ENCODE measurements around the gene SNX24. TPM values are rescaled to one million over a fixed set of nuclear protein-coding genes. Genes with fewer than 3 reads are reported as not detected.
"Not testable (repeated sequence)": the region's sequence is repeated elsewhere in the genome, so short reads cannot be mapped to it uniquely, and the experiment has no call there.

SNX24 gene, protein sequence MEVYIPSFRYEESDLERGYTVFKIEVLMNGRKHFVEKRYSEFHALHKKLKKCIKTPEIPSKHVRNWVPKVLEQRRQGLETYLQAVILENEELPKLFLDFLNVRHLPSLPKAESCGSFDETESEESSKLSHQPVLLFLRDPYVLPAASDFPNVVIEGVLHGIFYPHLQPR
- total RNA-seq = 8.7 and 12.7 TPM in 2 replicates

DNA sequence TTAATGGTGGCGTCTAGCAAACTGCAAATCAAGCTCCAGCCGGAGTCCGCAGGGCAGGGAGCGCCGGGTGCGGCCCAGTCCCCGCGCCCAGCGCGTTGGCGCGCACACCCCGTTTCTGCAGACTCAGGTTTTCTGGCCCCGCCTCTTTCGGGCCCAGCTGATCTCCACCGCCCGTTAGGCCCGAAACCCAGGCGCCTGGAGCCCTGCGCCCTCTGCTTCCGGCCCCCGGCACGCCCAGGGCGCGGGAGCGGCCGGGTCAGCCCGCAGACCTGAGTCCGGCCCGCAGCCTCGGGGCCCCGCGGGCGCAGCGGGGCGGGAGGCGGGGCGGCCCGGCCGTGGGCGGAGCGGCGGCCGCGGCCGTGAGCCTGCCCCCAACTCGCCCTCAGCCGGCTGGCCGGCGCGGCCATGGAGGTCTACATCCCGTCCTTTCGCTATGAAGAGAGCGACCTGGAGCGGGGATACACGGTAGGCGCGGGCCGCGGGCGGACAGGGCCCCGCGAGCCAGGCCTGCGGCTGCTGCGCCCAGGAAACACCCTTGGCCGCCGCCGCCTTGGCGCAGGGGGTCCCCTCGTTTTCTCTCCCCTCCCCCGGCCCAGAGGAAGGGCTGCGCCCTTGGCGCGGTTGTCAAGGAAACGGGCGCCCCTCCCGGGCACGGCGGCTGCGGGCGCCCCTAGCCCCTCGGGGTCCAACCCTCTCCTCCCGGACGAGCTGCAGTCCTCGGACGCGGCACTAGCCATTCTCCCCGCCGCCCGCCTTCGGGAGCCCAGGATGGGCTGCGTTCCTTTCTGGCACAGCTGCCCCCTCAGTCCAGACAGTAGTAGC is at the start of gene SNX24:
SNX24 (plus strand) TSS at position 385 of the 822 bp plus-strand sequence; CDS start at position 406, 21 bp downstream.
- DNase-seq (ENCODE audit: low read depth, low spot score) = no peak

GRCh38 chr5:122805481-122805880 is 39.9 kb upstream of the SNX24 start:
- DNase-seq (ENCODE audit: low read depth, low spot score) = no peak

GRCh38 chr5:122810405-122810804 is 35.0 kb upstream of the SNX24 start:
- no peak for DNase-seq (ENCODE audit: low read depth, low spot score)

DNA sequence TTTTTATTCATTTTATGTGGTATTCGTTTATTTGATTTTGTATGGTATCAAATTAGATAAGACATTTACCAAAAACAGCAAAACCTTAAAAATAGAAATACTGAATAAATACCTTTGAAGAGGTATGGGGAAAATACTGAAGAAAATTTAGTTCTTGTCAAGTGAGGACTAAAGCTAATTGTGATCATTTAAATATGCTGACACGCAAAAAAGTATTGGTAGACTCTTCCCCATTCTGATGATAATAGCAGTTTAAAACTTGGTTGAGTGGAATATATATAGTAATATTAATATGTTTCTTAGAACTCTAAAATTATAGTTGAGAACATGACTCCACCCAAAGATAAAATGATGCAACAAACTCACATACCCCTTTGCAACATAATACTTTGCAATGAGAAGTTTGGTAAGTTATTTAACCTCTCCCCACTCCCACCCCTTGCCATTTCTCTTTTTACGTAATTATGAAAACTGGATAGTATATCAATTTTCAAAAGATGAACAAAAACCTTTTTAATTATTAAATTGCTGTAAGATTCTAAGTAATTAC is 30.1 kb upstream of the SNX24 start:
- no peak for DNase-seq (ENCODE audit: low read depth, low spot score)

DNA sequence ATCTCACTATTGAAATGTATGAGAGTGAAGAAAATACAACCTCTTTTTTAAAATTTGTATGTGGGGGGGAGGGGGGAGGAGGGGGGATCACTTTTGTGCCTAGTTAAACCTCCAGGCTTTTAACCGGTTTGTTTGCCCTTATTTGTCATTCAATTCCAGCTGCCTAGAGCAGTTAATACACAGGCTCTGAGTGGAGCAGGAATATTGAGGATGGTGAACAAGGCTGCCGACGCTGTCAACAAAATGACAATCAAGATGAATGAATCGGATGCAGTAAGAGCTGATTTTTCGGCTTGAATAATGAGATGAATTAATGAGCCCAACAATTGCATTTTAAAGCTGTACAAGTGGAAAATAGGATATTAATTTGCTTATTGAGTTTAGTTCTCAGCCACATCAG is 28.7 kb upstream of the SNX24 start:
- DNase-seq (ENCODE audit: low read depth, low spot score) = no peak

GRCh38 chr5:122831984-122832383 is 13.4 kb upstream of the SNX24 start:
- DNase-seq (ENCODE audit: low read depth, low spot score) = no peak

- DNase-seq (ENCODE audit: low read depth, low spot score) = no peak
Measured at GRCh38 chr5:122835681-122836080, 9.7 kb upstream of the SNX24 start.

- DNase-seq (ENCODE audit: low read depth, low spot score) = no peak
Measured at GRCh38 chr5:122836947-122837346, 8.5 kb upstream of the SNX24 start.

- DNase-seq (ENCODE audit: low read depth, low spot score) = no peak
Measured at GRCh38 chr5:122839731-122840130, 5.7 kb upstream of the SNX24 start.

DNA sequence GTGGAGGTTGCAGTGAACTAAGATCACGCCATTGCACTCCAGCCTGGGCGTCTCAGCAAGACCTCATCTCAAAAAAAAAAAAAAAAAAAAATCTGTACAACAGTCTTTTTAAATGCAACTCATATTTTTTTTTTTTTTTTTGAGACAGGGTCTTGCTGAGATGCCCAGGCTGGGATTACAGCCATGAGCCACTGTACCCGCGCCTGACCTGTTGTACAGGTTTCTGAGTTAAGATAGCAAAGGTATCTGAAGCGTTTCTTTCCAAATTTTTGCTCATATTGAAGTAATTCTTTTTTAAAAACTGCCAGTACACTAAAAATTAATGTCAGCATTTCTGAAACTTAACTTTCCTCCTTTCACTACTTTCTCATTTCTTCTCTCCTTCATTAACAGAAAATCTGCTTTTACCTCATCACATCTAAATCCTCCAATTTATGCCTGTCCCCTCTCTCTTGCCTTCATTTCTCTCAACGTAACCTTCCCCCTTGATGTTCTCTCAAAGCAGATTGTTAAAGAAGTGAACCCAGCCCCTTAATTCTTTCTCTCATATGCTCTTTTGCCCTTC is 3.3 kb upstream of the SNX24 start:
- DNase-seq (ENCODE audit: low read depth, low spot score) = no peak

GRCh38 chr5:122844136-122844909 is 1.1 kb upstream of the SNX24 start:
- no peak for DNase-seq (ENCODE audit: low read depth, low spot score)

DNA sequence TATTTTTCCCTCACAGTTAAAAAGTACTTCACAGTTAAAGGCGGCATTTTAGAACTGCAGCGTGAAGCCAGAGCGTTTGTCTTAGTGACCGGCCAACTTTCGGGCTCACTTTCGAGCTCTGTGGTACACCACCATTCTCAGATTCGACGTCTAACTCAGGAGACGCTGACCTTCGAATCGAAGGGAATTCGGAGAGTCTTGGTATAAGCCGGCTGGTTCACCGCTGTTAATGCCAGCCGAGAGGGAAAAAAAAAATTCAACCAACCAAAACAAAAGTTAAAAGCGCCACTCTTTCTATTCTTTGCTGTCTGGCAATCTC is 544 bp upstream of the SNX24 start:
- DNase-seq (ENCODE audit: low read depth, low spot score) = no peak

DNA sequence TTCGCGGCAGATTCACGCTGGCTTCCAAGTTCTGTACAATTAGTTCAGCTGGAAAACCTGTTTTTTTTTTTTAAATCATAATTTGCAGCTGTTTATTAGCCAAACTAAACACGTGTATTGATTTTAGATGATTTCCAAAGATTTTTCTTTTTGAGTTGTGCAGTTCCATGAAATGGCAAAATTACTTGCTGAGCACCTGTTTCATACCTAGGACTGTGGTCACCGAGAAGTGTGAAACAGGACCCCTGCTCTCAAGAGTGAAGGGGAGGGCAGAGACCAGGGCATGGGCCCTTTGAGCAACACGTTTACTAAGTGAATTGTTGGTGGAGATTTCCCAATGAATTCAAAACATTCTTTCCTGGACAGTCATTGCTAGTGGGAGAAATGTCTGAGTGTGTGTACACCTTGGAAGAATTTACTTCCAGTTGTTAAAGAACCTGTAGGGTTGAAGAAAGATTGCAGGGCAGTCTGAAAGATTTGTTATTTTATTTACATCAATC is 688 bp downstream of the SNX24 start:
- DNase-seq (ENCODE audit: low read depth, low spot score) = no peak

- DNase-seq (ENCODE audit: low read depth, low spot score) = no peak
Measured at GRCh38 chr5:122847687-122848081, 2.3 kb downstream of the SNX24 start.

- DNase-seq (ENCODE audit: low read depth, low spot score) = no peak
Measured at GRCh38 chr5:122849771-122850170, 4.4 kb downstream of the SNX24 start.

DNA sequence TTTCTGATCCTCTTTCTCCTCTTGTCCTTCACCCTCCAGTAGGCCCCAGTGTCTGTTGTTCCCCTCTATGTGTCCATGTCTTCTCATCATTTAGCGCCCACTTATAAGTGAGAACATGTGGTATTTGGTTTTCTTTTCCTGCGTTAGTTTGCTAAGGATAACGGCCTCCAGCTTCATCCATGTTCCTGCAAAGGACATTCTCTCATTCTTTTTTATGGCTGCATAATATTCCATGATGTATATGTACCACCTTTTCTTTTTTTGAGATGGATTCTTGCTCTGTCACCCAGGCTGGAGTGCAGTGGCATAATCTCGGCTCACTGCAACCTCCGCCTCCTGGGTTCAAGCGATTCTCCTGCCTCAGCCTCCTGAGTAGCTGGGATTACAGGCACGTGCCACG is 12.1 kb downstream of the SNX24 start:
- not testable (repeated sequence) for DNase-seq (ENCODE audit: low read depth, low spot score)

GRCh38 chr5:122858451-122858850 is 13.0 kb downstream of the SNX24 start:
- DNase-seq (ENCODE audit: low read depth, low spot score) = peak; percentile 69

- no peak for DNase-seq (ENCODE audit: low read depth, low spot score)
Measured at GRCh38 chr5:122863240-122863639, 17.8 kb downstream of the SNX24 start.

- DNase-seq (ENCODE audit: low read depth, low spot score) = no peak
Measured at GRCh38 chr5:122863721-122864120, 18.3 kb downstream of the SNX24 start.

DNA sequence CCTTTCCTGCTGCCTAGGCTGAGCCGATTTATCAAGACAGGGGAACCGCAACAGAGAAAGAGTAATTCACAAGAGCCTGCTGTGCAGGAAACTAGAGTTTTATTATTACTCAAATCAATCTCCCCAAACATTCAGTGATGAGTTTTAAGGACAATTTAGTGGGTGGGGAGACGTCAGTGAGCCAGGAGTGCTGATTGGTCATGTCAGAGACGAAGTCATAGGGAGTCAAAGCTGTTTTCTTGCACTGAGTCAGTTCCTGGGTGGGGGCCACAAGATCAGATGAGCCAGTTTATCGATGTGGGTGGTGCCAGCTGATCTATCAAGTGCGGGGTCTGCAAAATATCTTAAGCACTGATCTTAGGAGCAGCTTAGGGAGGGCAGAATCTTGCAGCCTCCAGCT is 19.0 kb downstream of the SNX24 start:
- DNase-seq (ENCODE audit: low read depth, low spot score) = no peak

DNA sequence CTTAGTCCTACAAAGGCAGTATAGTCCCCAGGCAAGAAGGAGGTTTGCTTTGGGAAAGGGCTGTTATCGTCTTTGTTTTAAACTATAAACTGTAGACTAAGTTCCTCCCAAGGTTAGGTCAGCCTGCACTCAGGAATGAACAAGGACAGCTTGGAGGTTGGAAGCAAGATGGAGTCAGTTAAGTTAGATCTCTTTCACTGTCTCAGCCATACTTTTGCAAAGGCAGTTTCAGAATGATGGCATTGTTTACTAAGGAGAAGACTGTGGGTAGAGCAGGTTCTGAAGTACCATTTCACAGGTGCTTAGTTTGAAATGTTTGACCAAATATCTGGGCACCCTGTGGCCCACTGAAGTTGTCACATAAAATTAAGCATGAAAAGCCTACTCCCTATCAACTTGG is 19.4 kb downstream of the SNX24 start:
- no peak for DNase-seq (ENCODE audit: low read depth, low spot score)

Data from pulmonary artery endothelial cell (primary cell).